Retinal pigment epithelial cell (primary cell): ENCODE data around the gene EFL1.
"Not testable (repeated sequence)": the region's sequence is repeated elsewhere in the genome, so short reads cannot be mapped to it uniquely, and the experiment has no call there.

Experiments
- DNase-seq: peaks from one replicate; pipeline ENCODE4 v3.0.0-alpha.2; 2010; ENCODE audit warnings: low read depth
- H3K4me3 ChIP-seq: 2 replicates; pipeline ENCODE4 v1.5.1; 2011; ENCODE audit warnings: mild to moderate bottlenecking, low read length, control low read depth, moderate library complexity
- CTCF ChIP-seq: conservative IDR thresholded peaks from 2 replicates; pipeline ENCODE4 v1.5.1; 2011; ENCODE audit warnings: low read depth, low read length, control low read depth, inconsistent platforms

Gene EFL1

GRCh38 chr15:82303956-82304777 lies 41.6 kb upstream of the EFL1 start:
- no peak overlapping the region for H3K4me3 ChIP-seq
- TF ChIP-seq CTCF: no peak

GRCh38 chr15:82301296-82302016 lies 38.9 kb upstream of the EFL1 start:
- H3K4me3 ChIP-seq: no peak overlapping the region
- no peak for TF ChIP-seq CTCF
- DNase-seq: no peak

More at GRCh38 chr15:82303956-82304777, 41.6 kb upstream of the EFL1 start:
- no peak for DNase-seq

- no peak overlapping the region for H3K4me3 ChIP-seq
- no peak for DNase-seq
- TF ChIP-seq CTCF: no peak
Observed at GRCh38 chr15:82300883-82301282, 38.3 kb upstream of the EFL1 start.

- not testable (repeated sequence) for DNase-seq, H3K4me3 ChIP-seq
Observed at GRCh38 chr15:82300326-82300725, 37.8 kb upstream of the EFL1 start.

GRCh38 chr15:82299511-82299914 lies 37.0 kb upstream of the EFL1 start:
- not testable (repeated sequence) for DNase-seq, H3K4me3 ChIP-seq

GRCh38 chr15:82298520-82298919 lies 36.0 kb upstream of the EFL1 start:
- no peak for TF ChIP-seq CTCF
- H3K4me3 ChIP-seq: no peak overlapping the region
- no peak for DNase-seq

- DNase-seq: no peak
- H3K4me3 ChIP-seq: no peak overlapping the region
- no peak for TF ChIP-seq CTCF
Observed at GRCh38 chr15:82298032-82298431, 35.5 kb upstream of the EFL1 start.

GRCh38 chr15:82297546-82297945 lies 35.0 kb upstream of the EFL1 start:
- no peak for TF ChIP-seq CTCF
- H3K4me3 ChIP-seq: no peak overlapping the region
- DNase-seq: no peak
